HG03196 (cell line): ENCODE data around the gene APOA4.

Experiments
- ATAC-seq: cut with Tn5 transposase; IDR thresholded peaks from one replicate; pipeline ENCODE4 v1.9.1; 2021; ENCODE audit not compliant: unreplicated experiment

APOA4 gene

DNA sequence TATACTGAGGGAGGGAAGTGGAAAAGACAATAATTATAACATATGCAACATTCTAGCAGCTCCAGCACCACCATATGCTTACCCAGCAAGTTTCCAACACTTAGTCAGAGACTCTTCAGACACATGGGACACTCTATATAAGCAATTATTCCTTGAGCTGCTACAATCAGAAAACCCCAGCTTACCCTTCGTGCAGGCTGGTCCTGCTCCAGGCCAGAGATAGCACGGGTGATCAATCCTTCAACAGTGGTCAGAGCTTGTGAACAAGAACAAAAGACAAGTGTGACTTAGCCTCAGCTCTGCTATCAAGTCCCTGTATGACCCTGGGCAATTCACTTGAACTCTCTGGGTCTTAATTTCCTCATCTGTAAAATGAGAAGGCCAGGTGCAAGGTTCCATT, 36.8 kb downstream of the APOA4 start:
- ATAC-seq: no peak

DNA sequence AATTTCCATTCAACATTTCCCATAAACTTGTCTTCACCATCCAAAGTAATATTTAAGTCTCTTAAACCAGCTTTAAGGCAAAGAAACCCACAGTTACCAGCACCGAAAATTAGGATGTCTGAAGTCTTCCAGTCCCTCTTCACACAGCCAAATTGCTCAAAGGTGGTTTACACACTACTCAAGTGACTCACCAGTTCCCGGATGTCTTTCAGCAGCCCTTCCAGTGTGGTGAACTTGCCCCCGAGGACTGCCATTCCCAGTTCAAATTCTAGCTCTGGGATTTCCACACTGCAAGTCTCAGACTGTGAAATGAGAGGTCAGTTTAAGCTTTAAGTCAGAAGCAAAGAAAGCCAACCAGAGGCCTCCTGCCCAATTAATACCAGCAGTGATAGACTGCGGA, 40.4 kb downstream of the APOA4 start:
- ATAC-seq: no peak

DNA sequence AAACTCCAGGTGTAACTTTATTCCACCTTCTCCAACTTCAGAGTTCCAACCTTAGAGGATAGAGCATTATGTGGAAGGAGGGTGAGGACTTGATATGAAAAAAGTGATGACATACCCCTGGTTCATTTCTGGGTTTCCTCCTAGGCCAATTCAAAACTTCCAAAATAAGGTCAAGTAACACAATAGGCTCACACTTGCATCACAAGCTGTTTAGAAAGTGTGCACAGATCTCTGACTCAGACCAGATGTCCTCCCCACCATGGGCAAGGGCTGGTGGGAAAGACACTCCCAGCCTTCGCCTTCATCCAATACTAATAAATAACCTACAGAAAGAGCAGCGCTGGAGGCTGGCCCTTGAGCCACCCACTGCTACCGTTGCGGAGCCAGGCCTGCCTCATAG, 44.5 kb downstream of the APOA4 start:
- no peak for ATAC-seq

DNA sequence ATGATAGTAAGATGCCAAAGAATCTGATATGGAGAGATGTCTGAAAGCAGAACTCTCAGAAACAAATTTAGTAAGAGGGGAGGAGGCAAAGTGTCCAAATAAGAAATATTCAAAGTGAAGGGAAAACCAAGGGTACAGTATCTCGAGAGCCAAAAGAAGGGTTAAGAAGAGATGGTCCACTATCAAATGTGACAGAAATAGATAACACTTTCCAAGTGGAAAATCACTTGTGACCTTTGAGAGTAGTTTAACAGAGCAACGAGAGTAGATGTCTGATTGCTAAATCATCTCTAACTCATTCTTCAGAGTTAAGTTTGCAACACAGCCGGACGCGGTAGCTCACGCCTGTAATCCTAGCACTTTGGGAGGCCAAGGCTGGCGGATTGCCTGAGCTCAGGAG, 46.0 kb downstream of the APOA4 start:
- no peak for ATAC-seq

DNA sequence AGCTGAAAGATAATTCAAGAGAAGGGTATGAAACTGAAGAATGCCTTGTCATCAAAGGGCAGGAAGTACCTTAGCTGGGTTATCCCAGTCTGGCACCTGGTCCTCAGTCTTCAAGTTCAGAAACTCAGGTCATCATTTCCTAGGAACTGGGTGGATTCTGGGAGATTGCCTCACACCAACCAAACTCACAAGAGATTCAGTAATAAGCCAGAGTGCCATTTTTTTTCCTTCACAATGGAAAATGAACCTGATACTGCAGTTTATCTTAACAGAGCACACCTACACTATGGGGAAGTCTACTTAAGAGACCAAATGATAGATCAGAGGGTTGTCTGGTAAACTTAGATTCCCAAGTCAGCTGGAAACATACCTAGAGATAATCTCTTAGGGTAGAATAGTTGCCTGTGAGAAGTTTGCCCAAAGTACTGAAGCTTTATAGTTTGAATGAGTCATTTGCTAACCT, 46.6 kb downstream of the APOA4 start:
- ATAC-seq: no peak

DNA sequence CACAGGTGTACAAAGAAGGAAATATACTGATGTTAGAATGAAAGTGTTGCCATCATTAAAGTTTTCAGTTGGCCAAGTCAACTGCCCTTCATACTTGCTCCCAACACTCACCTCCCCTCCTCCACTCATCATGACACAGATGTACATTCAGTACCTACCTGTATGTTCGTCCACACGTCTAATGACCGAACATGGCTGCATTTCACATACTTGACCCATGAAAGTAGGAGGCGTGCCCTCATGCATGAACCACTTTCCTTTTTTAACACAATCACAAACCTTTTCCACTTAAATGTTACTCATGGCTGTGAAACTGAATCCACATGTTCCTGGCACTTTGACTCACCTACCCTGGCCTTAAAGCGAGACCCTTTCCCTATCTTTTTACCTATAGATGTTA, 47.1 kb downstream of the APOA4 start:
- no peak for ATAC-seq

DNA sequence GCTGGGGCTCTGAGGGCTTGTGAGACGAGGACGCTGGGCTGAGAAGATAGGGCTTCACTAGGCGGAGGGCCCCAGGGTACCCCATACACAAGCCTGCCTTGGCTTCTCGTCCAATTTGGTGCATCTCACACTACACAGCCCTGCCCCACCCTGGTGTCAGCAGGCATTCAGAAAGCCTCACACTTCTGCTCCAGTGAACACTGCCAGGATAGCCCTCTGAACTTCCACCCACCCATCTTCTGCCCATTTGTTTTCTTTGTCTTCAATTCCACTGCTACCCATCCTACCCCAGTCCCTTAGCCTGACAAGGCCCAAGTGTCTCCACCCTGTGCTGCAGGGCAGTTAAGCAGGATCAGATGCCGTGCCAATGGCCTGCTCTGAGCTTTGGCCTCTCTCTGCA, 48.4 kb downstream of the APOA4 start:
- ATAC-seq: no peak

DNA sequence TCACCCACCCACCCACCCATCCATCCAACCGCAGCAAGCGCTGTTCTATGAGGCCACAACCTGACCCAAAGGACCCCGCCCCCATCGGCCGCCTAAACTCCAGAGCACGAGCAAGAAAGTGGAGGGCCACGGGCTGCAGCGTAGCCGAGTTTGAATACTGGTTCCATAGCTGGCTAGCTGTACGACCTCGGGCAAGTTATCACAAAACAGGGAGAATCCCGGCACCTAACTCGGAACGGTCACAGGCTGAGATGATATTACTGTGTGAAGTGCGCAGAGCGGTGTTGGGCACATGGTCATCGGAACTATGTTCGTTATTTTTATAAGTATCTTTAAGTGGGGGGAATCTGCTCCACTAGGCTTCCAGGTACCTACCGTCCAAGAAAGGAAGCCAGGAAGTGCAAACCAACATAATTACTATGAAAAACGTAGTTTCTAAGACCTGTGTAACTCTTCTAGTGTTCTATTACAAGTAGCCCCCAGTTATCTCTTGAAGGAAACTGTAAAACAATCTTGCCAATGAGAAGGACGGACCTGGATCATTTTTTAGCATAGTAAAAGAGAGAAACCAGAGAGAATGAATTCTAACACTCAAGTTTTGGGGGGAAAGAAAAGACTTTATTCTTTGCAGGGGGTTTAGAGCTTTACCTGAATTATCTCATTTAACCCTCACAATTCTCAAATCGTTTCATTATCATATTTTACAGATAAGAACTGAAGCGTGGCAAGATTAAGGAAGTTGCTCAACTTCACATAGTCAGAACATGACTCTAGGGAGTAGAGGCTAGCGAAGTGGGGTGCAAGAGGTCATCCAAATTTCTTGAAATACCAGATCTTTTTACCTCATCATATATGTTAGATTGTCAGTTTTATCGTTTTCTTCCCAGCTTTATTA, 49.7 kb downstream of the APOA4 start:
- peak; percentile 32 for ATAC-seq

DNA sequence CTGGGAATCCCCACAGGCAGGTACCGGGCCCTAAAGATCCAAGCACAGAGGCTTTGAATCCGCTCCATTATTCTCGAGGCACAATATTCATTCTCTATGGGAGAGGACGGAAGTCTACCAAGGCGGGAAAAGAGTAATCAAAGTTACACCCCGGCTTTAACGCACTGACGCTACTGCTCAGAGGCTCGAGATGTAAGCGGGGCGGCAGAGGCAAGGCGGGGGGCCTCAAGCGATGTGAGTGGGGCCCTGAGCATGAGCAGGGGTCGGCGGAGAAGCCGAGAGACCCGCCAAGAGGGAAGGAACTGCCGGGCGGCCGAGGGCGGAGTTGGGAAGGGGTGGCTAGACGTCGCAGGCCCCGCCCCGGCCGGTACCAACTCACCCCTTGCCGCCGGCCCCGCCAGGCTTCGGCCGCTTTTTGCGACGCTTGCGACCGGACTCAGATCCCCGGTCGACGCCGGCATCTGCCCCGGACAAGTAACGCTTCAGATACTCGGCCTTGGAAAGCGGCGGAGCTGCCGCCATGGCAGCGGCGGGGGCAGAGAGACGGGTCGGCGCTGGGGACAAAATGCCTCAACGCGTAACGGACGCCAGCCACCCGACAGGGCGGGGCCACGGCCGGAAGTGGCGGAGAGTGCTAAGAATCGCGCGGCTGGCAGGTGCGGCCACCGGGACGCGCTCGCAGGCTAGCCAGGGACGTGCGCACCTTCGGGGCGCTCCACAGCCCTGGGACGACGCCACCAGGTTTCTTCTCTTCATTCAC, 50.5 kb downstream of the APOA4 start, which contains the start of gene BUD13:
BUD13 (minus strand) TSS at position 545 of the 760 bp plus-strand sequence; CDS start at position 522, 23 bp downstream.
- peak; percentile 72 for ATAC-seq

DNA sequence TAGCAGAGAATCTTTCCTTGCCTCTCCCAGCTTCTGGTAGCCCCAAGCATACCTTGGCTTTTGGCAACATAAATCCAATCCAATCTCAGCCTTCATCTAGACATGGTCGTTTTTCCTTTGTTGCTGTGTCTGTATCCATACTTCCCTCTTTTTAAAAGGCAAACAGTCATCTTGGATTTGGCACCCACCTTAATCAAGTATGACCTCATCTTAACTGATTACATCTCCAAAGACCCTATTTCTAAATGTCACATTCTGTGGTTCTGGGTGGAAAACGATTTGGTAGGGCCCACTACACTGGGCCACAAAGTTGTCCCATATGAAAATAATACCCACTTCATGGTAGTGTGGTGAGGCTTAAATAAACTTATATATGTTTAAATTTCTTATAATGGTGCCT, 51.2 kb downstream of the APOA4 start:
- no peak for ATAC-seq
